HL-60/S4 treated with phorbol 12-myristate 13-acetate at 8.2 ng/mL for 4 days and 3 days (cell line): ENCODE results near the gene OR2V2.
"Not testable (repeated sequence)": the region's sequence is repeated elsewhere in the genome, so short reads cannot be mapped to it uniquely, and the experiment has no call there.

Experiments used
- in situ Hi-C: fragments of 300-500 bp; cut with MboI; formaldehyde crosslinking; loops from 2 replicates; pipeline ENCODE4 v1.15.0; 2022; ENCODE audit warnings: low sequenced_read_pairs

The OR2V2 gene

DNA sequence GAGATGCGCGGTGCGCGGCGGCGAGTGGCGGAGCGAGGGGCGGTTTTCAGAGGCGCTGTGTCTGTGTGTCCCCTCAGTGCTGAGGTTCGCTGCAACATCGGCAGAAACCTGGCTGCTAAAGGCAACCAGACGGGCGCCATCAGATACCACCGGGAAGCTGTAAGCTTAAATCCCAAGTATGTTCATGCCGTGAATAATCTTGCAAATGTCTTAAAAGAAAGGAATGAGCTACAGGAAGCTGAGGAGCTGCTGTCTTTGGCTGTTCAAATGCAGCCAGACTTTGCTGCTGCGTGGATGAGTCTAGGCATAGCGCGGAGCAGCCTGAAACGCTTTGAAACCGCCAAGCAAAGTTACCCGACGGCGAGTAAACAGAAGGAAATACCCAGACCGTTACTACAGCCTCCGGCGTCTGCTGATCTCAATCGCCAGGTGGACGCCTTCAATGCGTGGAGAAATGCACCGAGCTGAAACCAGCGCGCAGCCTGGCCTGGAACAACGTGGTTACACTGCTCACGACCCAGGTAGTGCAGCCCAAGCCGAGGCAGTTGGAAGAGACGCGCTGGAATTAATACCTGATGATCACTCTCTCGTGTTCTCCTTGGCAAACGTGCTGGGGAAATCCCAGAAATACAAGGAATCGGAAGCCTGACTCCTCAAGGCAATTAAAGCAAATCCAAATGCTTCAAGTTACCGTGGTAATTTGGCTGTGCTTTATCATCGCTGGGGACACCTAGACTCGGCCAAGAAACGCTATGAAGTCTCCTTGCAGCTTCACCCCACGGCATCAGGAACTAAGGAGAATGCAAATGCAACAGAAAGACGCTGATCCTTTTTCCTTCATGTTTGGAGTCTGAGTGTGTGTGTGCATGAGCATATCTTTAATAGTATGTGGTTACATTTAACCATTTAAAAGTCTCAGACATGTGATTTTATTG, 32.3 kb upstream of the OR2V2 start:
- in situ Hi-C loops, result no loop called here

DNA sequence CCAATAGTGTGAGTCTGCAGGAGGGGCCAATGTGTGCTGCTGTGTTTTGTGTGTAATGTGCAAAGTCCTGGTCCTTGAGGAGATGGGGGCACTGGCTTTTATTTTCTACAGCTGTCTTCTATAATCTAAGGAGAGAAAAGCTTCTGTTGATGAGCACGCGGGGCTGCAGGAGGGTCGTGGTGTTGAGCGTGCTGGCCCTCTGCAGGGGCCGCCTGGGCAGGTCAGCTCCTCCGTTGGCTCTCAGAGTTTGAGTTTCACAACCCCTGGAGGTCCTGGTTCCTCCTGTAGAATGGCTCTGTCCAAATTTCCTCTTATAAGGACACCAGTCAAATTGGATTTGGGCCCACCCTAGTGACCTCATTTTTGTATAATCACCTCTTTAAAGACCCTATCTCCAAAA, 29.0 kb upstream of the OR2V2 start:
- in situ Hi-C loops, result no loop called here

DNA sequence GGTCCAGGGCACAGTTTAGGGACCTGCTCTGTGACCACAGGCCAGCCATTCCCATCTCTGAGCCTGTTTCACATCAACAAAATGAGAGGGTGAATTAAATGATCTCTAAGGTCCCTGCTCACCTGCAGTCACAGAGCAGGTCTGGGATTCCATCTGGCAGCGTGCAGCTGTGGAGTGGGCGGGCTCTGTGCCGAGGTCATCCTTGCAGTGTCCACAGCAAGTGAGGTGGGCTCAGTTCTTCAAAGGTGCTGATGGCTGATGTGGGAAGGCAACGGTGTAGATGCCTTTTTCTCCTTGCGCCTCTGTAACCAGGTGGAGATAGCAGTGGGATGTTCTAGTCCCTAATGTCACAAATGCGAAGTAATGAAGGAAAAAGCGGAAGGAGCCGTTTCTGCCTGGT, 28.3 kb upstream of the OR2V2 start:
- in situ Hi-C loops, result no loop called here

DNA sequence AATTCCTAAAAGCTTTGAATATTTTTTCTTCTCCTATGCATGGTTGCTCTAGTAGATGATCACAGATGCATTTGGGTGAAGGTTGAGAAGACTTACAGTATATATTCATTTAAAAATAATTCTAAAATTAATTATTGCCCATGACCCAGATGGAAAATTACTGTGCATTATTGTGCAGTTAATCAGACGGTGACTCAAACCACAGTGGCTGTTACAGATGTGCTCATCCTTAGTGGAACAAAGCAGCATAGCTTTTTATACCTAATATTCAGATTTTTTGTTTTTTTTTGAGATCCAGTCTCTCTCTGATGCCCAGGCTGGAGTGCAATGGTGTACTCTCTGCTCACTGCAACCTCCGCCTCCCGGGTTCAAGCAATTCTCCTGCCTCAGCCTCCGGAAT, 27.1 kb upstream of the OR2V2 start:
- in situ Hi-C loops, result no loop called here

DNA sequence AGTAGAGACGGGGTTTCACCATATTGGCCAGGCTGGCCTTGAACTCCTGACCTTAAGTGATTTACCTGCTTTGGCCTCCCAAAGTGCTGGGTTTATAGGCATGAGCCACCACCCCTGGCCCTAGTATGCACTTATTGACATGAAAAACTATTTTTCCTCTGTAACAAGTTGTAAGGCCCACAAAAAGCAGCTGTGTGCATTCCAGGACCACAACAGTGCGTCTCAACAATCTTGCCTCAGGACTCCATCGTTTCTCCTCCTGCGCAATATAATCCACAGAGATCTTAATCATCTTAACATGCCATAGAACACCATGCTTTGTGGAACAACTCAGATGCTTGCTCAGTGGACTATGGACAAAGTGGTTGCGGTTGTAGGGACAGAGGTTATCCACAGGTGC, 26.6 kb upstream of the OR2V2 start:
- in situ Hi-C loops, result no loop called here

DNA sequence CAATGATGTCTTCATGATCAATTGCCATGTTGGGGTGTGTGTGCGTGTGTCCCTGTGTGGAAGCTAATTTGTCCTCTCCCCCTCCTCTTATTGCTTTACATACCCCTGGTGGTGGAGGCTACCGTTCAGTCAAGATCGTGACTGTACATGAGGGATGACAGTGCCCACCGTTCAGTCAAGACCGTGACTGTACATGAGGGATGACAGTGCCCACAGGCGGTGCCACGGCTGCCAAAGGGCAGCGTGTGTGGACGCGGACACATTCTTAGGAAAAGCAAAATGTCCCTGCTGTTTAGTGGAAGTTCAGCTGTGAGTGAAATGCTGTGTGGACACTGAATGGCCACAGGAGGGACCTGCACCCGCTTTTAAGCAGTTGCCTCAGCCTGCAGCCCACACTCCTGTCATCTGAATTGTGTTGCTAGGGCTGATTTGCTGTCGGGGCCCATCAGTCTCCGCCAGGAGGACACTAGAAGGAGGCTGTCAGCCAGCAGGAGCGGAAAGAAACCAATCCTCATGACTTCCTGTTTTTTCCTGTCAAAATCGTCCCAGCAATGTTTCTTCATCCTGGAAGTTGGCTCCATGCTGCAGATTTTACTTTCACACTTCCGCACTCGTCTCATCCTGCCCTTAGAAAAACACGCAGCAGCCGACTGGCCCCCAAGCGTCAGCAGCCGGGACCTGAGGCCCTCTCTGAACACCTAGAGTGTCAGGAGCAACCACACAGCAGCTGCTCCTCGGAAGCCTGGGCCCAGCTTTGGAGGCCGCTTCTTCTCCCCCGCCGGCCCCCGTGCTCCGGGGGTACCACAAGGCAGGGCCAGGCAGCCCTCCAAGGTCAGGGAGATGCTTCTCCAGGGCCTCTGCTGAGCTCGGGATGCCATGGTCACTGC, 25.5 kb upstream of the OR2V2 start:
- in situ Hi-C loops, result no loop called here

DNA sequence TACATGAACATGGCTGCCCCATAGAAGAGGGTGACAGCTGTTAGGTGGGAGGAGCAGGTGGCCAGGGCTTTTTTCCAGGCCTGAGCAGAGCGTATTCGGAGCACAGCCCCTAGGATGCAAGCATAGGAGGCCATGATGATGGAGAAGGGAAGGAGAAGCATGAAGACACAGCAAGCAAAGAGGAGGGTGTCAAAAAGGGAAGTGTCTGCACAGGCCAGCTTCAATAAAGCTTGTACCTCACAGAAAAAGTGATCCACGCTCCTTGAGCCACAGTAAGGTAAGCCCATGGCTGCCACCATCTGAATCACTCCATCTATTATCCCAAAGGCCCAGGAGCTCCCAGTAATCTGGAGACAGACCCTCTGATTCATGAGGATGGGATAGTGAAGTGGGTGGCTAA, 22.9 kb upstream of the OR2V2 start:
- in situ Hi-C loops, result no loop called here

DNA sequence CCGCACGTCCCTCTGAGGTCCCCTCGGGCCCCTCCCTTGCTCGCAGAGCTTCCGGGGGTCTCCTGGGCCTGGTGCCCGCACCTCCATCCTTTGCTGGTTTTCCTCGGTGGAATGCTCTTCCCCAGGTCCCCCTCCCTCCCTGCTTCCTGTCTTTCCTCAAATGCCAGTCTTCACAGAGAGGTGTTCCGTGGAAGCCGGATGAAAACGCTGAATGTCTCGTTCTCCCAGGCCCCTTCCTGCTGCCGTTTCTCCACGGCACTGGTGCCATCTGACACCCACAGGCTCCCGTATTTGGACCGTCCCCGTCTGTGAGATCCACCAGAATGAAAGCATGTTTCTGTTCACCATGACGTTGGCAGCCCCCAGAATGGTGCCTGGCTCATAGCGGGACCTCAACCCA, 20.5 kb upstream of the OR2V2 start:
- in situ Hi-C loops, result no loop called here

DNA sequence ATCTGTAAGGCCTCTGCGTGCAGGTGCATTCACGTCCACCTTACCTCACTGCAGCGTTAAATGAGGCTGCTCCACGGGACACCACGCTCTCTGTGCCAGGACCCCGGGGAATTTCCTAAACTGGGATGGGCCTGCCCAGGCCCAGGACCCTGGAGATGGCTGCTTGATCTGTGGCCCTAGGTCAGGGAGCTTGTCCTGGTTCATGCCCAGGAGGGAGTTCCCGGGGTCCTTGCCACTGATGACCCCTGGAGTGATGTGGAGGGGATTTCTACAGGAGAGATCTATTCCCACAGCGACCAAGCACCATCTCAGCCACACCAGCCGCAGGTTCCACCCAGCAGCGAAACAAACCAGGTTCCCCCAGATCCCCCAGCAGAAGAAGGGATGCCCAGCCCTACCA, 19.9 kb upstream of the OR2V2 start:
- in situ Hi-C loops, result no loop called here

DNA sequence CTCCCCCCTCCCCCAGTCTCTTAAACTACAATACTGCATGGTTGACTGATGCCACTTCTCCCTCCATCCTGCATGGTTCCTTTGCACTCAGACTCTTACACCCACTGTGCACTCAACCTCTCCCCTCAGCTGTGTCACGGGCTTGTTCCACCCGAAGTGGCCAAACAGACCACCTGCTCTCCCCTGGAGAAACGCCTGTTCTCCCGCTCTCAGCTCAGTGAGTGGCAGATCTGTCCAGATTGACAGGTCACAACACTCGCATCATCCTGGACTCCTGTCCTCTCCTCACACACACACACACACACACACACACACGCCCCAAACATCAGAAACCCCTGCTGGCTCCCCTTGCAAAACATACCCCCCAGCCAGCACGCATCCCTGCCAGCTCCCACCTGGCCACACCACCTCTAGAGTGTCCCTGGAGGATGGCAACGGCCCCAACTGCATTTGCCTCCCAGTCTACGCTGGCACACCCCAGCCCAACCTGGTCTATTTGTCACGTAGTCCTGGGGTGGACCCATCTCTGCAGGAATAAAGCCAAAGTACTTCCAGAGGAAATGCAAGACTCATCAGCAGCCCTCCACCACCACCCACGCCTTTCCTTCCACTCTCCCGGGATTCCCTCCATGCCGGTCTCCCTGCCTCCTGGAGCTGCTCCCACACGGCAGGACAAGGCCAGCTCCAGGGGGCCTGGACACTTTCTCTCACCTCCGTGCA, 19.3 kb upstream of the OR2V2 start:
- in situ Hi-C loops, result no loop called here

DNA sequence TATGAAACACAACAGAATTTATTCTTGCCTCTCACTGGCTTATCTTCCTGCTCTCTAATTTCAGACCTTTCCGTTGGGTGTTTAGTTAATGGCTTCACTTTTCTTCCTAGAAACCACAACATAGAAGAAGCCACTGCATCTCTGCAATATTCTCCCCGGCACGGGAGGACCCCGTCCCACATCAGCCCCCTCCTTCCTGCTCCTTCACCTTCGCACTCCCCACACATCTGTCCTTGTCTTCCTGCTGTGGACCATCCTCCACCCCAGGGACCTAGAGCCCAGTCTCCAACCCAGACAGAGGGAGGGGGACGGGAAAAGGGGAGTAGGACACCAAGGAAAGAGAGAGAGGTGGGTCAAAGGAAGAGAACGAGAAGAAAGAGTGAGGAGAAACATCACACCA, 17.8 kb upstream of the OR2V2 start:
- in situ Hi-C loops, result no loop called here

DNA sequence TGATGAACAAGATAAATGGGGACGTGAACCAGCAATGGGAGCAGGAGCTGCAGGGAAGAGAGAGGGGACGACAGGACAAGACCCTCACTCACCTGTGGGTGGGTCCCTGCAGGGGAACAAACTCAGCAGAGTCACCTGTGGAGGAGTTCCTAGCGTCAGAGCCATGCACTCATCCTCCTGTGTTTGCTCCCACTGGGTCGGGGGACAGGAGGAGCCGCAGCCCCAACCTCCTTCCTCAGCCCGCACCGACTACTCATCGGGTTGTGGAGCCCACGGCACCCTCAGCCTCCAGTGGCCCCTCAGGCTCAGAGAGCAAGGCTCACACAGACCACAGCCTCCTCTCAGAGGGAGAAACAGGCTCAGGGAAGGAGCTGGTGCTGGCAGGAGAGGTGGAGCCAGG, 17.3 kb upstream of the OR2V2 start:
- in situ Hi-C loops, result not testable (repeated sequence)

DNA sequence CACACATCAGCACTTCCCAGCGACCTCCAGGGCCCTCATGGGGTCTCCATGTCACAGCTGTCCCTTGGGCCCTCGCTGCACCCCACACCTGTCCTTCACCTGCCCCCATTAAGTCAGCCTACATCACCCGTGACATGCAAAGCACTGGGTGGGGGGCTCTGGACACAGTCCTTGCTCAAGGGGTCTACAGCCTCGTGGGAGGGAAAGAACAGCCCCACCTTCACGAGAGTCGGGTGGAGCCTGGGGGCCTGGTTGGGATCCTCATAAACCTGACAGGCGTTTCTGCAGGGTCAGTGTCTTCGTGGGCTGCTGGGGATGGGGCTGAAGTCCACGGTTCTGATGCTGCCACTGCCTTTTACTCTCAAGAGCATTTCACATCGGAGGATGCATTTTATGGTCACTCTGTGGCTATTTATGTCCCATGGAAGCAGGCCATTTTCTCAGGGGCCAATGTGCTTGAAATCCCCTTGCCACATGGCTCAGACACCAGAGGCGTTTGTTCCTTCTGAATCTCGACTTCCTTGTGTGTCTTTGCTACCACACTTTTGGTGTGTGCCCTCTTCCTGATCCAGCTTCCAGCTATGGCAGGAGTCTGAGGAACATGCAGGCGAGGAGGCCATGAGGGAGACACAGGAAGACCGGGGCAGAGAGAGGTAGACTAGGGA, 16.4 kb upstream of the OR2V2 start, which contains the start of gene OR2V1:
TSS of gene OR2V1 (minus strand) at position 338 of the 665 bp plus-strand sequence. CDS start 5,865 bp downstream, outside the sequence.
- in situ Hi-C loops, result no loop called here

DNA sequence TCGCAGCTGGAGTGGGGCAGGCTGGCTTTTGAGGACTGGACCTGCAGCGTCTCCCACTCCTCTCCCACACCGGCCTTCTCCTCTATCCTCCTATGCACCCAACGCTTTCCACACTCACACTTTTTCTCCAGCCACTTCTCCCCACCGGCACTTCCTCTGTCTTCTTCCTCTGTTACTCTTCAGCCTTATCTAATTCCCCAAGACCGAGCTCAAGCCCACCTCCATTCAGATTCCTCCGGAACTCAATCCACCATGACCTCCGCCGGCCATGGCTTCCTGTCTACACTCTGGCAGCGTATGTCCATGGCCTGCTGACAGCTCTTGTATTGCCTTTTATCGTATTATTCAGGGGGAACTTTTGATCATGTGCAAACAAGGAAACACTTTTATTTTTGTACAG, 15.9 kb upstream of the OR2V2 start:
- in situ Hi-C loops, result no loop called here

DNA sequence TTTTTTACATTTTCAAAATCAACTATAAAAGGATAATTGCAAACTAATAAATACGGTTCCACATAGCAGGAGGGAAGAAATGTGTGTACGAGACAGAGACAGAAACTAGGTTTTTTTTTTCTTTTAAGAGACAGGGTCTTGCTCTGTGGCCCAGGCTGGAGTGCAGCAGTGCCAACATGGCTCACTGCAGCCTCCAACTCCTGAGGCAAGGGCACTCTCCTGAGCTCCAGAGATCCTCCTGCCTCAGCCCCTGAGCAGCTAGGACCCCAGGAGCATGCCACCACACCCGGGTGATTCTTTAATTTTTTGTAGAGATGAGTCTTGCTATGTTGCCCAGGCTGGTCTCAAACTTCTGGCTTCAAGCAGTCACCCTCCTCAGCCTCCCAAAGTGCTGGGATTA, 14.3 kb upstream of the OR2V2 start:
- in situ Hi-C loops, result no loop called here

DNA sequence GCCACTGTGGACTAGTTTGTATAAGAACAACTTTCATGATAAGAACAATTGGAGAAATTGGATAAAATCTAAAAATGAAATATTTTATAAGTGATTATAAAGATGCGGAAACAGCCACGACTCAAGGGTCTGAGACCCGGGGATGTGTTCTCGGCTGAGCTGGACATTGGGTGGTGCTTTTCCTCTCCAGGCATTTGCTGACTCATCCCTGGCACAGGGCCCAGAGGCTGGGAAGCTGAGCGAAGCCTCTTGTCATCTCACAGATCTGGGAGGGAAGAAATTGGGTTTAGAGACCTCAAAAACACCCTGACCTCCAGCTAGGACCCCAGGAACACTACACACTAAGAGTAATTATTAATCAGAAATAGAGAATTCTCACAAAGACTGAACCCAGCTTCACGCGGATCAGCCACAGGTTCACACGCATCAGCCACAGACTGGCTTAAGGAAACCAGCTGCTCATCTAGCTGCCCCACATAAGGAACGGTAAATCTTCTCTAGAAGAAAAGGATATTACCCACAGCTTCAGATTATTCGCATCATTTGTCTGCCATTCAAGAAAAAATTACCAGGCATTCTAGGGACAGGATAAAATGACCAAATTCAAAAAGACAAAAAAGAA, 13.7 kb upstream of the OR2V2 start:
- in situ Hi-C loops, result no loop called here

DNA sequence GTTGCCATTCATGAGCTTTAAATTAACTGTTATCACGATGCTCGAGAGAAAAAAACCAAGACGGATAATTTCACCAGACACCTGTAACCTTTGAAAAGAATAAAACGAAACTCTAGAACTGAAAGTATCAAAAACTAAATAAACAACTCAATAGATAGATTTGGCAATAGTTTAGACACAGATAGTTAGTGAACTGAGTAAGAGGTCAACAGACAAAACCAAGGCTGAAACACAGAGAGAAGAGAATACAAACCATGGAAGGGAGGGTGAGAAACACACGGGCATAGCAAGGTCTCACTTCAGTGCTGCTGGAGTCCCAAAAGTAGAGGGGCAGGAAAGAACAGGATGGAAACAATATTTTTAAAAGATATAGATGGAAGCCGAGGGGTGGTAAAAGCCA, 13.1 kb upstream of the OR2V2 start:
- in situ Hi-C loops, result no loop called here

DNA sequence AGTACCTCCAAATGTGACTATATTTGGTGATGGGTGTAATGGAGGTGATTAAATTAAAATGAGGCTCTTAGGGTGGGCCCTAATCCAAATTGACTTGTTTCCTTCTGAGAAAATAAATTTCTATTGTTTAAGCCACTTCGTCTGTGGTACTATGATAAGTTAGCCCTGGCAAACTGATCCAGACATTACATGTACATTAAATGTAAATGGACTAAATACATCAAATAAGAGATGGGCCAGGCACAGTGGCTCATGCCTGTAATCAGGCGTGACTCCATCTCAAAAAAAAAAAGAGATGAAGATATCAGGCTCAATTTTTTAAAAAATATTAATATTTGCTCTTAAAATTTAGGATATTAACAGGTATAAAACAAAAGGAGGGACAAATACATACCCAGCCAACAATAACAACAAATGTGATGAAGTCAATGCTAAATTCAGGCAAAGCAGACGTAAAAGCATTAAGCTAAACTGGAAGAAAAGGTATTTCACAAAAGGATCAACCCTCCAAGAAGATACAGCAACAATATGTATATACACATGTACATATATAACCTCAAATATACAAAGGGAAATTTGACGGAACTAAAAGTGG, 10.9 kb upstream of the OR2V2 start:
- in situ Hi-C loops, result no loop called here

DNA sequence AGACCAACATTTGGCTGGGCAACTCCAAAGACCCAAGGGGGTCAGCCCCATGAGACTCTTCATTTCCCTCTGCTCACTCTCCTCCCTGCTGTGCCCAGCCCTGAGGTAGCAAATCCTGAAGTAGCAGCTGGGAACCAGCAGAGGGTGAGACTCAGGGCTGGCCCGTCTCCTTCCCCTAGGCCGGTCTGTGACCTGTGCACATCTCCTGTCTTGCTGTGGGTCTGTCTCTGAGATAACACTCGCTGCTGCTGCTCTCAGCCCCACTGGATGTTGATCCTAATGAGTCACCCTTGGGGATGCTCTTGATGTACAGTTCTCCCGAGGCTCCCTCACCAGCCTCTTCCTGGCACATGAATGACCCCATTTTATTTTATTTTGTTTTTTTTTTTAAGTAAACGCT, 9.1 kb upstream of the OR2V2 start:
- in situ Hi-C loops, result no loop called here

DNA sequence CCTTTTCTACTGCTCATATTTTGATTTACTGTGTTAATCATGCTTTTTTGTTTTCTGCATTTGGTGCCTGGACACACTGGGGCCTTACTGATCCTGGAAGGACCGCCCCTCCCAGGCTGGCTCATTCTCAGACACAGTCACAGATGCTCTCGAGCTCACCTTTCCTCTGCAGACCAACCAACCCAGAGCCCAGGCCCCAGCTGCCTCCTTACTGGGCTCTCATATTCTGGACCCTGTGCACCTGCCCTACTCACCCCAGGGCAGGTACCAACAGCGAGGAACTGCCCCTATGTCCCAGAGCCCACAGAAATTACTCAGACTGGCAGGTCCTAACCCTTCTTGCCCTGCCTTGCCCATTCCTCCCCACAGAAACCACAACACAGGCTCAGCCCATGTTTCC, 6.6 kb upstream of the OR2V2 start:
- in situ Hi-C loops, result no loop called here
